ENCODE data around the gene FBXO42.
A peak's percentile ranks its signal among the peaks of the same experiment; 100 is the strongest.

Gene FBXO42

DNA sequence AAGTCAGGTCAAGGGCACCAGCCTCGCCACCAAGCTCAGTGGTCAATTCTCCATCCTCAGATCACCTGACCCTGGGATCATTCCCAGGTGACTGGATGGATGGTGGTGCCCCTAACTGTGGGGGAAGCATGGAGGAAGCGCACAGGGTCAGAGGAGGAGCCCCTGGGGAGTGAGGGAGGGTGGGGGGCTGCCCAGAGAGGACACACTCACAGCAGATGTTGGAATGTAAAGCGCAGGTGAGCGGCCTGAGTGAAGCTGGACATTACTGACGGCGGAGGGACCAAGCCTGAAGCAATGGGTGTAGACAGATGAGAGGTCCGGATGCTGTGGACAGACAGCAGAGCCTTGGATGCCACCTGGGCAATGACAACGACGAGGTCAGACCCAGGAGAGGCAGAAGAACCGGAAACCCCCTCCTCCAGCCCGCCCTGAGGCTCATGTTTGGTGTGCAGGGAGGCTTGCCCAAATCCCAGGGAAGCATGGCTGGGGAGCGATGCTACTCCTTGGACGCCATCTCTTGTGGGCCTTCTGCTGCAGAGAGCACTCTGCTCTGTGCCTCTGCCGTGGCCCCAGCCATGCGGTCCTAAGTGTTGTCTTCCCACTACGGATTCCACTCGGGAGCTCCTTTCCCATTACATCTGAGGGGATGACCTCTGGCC is 109.6 kb downstream of the FBXO42 start:
- TF ChIP-seq POLR2A (IDR thresholded peaks at IDR 0.05; ENCODE audit: low read depth, low read length) = no peak
- no peak for FAIRE-seq
- no peak for DNase-seq (ENCODE audit: insufficient read length, low spot score)

DNA sequence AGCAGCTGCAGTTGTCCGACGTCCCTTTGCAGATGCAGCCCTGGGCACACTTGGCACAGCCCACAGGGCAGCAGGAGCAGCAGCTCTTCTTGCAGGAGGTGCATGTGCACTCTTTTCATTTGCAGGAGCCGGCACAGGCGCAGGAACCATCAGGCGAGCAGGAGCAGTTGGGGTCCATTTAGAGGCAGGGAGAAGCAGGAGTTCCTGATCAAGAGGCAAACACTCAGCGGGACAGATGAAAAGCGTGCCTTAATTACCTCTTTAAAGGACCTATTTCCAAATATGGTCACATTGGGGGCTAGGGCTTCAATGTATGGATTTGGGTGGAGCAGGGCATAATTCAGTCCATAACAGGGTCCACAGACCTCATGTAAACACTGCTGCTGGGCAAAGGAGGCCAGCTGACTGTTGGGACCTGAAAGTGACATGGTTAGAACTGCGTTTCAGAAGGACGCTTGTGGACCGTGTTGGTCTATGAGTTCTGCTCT is 111.0 kb downstream of the FBXO42 start:
- no peak for FAIRE-seq
- no peak for DNase-seq (ENCODE audit: insufficient read length, low spot score)
- no peak for TF ChIP-seq POLR2A (IDR thresholded peaks at IDR 0.05; ENCODE audit: low read depth, low read length)

DNA sequence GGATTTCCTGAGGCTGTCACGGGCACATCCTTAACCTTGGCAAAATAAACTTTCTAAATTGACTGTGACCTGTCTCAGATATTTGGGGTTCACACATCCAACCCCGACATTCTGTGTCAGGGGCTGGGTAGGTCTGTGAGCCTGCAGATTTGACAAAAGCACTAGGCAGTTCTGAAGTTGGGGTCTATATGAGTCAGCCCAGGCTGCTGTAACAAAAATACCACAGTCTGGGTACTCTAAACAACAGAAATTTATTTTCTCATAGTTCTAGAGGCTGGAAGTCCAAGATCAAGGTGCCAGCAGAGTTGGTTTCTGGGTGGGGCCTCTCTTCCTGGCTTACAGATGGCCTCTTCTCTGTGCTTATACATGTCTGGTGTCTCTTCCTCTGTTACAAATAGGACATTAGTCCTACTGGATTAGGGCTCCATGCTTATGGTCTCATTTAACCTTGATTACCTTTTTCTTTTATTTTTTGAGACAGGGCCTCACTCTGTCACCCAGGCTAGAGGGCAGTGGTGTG is 112.2 kb downstream of the FBXO42 start:
- DNase-seq (ENCODE audit: insufficient read length, low spot score) (no peak), FAIRE-seq (no peak)
- no peak for TF ChIP-seq POLR2A (IDR thresholded peaks at IDR 0.05; ENCODE audit: low read depth, low read length)

DNA sequence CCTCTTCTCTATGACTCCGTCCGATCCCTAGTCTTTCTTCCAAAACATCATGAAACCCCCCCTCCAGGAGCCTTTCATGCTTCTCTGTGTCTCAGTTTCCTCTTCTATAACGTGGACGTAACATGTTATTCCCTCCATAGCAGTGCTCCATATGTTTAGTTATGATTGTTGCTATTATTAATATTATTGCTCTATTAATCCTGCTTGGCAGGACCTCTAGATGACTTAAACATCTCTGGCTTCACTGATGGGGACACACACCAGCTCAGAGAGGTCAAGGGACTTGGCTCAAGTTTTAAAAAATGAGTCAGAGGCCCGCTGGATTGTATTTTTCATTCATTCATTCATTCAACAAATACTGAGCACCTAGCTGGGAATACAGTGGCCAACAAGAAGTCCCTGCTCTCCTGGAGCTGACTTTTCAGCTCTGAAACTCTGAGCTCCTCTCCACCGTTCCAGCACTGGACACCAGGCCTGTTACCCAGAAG is 114.9 kb downstream of the FBXO42 start:
- TF ChIP-seq POLR2A (IDR thresholded peaks at IDR 0.05; ENCODE audit: low read depth, low read length) = no peak
- FAIRE-seq (no peak), DNase-seq (ENCODE audit: insufficient read length, low spot score) (no peak)

- DNase-seq (ENCODE audit: insufficient read length, low spot score) = peak; percentile 75
- no peak for FAIRE-seq
- TF ChIP-seq POLR2A (IDR thresholded peaks at IDR 0.05; ENCODE audit: low read depth, low read length) = peak; percentile 56
Observed at GRCh38 chr1:16236511-16237342, 115.6 kb downstream of the FBXO42 start, which contains the start of gene CPLANE2. Gene CPLANE2, minus strand, starts transcription at chr1:16237183. Its CDS starts 441 bp downstream, at chr1:16236742.

GRCh38 chr1:16235944-16236510 is 116.3 kb downstream of the FBXO42 start:
- peak; percentile 51 for DNase-seq (ENCODE audit: insufficient read length, low spot score)
- FAIRE-seq = peak; percentile 27
- TF ChIP-seq POLR2A (IDR thresholded peaks at IDR 0.05; ENCODE audit: low read depth, low read length) = no peak

GRCh38 chr1:16235347-16235746 is 116.9 kb downstream of the FBXO42 start:
- DNase-seq (ENCODE audit: insufficient read length, low spot score) (no peak), FAIRE-seq (no peak)
- TF ChIP-seq POLR2A (IDR thresholded peaks at IDR 0.05; ENCODE audit: low read depth, low read length) = no peak

DNA sequence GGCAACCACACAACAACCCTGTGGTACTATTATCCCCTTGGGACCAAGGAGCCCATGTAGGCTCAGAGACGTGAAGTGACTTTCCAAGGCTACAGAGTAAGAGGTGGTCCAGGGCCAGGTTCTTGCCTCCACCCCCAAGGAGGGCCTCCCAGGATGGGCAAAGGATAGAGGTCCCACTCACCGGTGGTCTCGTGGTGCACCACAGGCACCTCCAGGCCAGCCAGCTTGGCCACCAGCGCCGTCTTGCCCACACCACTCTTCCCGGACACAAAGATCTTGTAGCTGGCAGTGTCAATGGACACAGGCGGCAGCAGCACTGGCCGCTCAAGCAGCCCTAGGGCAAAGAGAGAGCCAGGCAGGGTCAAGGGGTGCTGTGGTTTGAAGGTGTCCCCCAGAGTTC is 118.8 kb downstream of the FBXO42 start:
- TF ChIP-seq POLR2A (IDR thresholded peaks at IDR 0.05; ENCODE audit: low read depth, low read length) = no peak
- DNase-seq (ENCODE audit: insufficient read length, low spot score) = no peak
- FAIRE-seq = no peak

- no peak for FAIRE-seq
Observed at GRCh38 chr1:16232316-16232710, 120.0 kb downstream of the FBXO42 start.

DNA sequence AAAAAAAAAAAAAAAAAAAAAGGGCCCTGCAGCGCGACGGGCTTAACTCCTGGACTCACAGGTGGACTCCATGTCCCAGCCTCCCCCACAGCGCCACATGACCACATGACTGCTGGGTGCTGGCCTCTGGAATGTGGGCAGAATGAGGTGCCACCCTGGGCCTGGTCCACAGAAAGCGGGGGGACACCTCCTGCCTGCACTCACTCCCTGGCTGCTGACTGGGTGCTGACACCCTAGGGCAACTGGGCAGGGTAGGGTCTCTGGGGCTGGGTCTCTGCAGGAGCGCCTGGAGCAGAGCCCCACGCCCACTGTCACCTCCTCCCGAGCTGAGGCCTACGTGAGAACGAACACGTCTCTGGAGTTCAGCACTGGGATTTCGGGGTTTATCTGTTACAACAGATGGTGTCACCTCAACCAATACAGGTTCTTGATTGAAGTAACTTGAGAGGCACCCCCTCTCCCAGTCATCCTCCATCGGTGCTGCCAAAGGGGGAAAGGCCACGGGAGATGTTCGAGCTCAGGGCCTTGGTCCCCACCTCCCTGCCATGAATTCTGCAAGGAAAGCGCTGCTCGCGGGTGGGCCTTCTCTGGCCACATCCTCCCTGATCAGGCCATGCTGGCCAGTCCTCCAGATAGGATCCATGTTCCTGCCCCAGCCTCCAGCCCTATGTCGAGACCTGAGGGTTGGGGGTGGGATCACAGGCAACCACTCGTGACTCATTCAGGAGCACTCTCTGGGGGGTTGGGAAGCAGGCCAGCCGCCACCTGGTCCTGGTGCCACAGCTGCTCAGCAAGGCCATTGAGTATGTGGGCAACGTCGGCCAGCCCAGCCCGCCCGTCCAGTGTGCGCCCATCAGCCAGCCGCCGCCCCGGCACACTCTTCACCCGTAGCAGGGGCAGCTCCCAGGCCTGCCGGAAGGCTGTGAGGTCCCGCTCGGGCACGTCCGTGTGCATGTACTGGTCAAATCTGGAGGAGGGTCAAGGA is 120.7 kb downstream of the FBXO42 start:
- FAIRE-seq = no peak
- no peak for TF ChIP-seq POLR2A (IDR thresholded peaks at IDR 0.05; ENCODE audit: low read depth, low read length)
- no peak for DNase-seq (ENCODE audit: insufficient read length, low spot score)

More at GRCh38 chr1:16232316-16232710, 120.0 kb downstream of the FBXO42 start:
- no peak for DNase-seq (ENCODE audit: insufficient read length, low spot score)
- TF ChIP-seq POLR2A (IDR thresholded peaks at IDR 0.05; ENCODE audit: low read depth, low read length) = no peak

DNA sequence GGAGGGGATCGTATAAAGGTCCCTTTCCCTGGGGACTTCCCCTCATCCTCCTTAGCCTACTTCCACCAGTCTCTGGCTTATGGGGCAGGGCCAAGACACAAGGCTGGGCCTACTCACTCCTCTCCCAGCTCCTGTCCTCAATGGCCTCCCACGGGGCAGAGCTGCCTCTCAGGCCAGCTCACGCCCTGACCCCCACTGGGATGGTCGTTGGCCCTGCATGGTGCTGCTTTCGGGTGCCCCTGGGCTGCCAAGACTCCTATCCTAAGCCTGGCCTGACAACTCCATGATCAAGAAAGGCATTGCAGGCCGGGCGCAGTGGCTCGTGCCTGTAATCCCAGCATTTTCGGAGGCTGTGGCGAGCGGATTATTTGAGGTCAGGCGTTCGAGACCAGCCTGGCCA is 121.5 kb downstream of the FBXO42 start:
- TF ChIP-seq POLR2A (IDR thresholded peaks at IDR 0.05; ENCODE audit: low read depth, low read length) = no peak
- DNase-seq (ENCODE audit: insufficient read length, low spot score) = no peak
- FAIRE-seq = no peak

DNA sequence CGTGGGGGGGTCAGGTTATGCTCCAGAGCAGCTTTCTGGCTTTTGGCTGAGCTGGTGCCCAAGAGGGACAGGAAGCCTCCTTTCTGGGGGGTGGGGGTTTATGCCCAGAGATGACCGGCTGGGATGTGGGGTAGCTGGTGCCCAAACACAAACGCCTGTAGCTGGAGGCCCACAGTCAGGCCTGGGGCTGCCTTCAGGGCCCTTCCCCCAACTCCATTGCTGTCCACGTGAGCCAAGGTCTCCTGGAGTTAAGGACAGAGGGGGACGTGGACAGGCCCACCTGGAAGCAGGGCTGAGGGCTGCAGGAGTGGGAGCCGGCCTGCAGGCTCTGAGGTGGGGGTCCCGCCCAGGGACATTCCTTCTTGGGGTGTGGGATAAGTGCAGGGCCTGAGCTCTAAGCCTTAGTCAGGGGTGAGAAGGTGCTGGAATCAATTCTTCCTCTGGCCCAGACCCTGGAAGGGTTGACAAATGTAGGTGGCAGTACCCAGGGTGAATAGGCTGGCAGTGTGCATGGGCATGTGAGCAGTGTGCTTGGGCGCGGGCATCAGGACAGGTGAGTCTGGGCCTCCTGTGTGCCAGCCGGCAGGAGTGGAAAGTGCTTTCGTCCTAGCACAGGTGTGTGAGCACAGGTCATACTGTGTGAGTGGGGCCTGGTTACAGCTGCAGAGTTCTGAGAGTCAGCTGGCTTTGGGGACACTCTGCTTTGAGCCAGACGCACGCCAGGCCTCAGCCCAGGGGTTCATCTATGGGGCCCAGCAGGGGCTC is 122.1 kb downstream of the FBXO42 start:
- FAIRE-seq (no peak), DNase-seq (ENCODE audit: insufficient read length, low spot score) (no peak)
- no peak for TF ChIP-seq POLR2A (IDR thresholded peaks at IDR 0.05; ENCODE audit: low read depth, low read length)
